ENCODE data around the gene EVL.

The EVL gene

GRCh38 chr14:100059438-100059781, 5.8 kb upstream of the EVL start:
- TF ChIP-seq SPI1 (IDR thresholded peaks at IDR 0.05; ENCODE audit: borderline replicate concordance, low read depth) (no peak), CTCF (IDR thresholded peaks at IDR 0.05; ENCODE audit: insufficient read depth, low read length) (no peak), GABPA (IDR thresholded peaks at IDR 0.05; ENCODE audit: low read depth) (no peak), POLR2AphosphoS5 (IDR thresholded peaks at IDR 0.05; ENCODE audit: low read depth) (no peak), REST (IDR thresholded peaks at IDR 0.05; ENCODE audit: insufficient replicate concordance, low read depth) (no peak)
- H3K27me3 ChIP-seq (ENCODE audit: insufficient read depth, poor library complexity, severe bottlenecking), result no peaks in the 10 kb centered on the region
- no peak for DNase-seq (ENCODE audit: low read depth in 1 of 2, low spot score in 1 of 2)
- H3K4me3 ChIP-seq (replicated peaks; ENCODE audit: insufficient read depth, low read length), result no peak overlapping the region
- H3K27ac ChIP-seq (replicated peaks), result no peak overlapping the region

GRCh38 chr14:100060760-100061159, 4.5 kb upstream of the EVL start:
- DNase-seq (ENCODE audit: low read depth in 1 of 2, low spot score in 1 of 2), result no peak
- TF ChIP-seq CTCF (IDR thresholded peaks at IDR 0.05; ENCODE audit: insufficient read depth, low read length), result no peak
- TF ChIP-seq GABPA (IDR thresholded peaks at IDR 0.05; ENCODE audit: low read depth), result no peak
- no peak for TF ChIP-seq POLR2AphosphoS5 (IDR thresholded peaks at IDR 0.05; ENCODE audit: low read depth)
- no peak for TF ChIP-seq REST (IDR thresholded peaks at IDR 0.05; ENCODE audit: insufficient replicate concordance, low read depth)
- no peak for TF ChIP-seq SPI1 (IDR thresholded peaks at IDR 0.05; ENCODE audit: borderline replicate concordance, low read depth)
- Histone ChIP-seq H3K27ac (replicated peaks) (no peak overlapping the region), H3K27me3 (ENCODE audit: insufficient read depth, poor library complexity, severe bottlenecking) (no peaks in the 10 kb centered on the region), H3K4me3 (replicated peaks; ENCODE audit: insufficient read depth, low read length) (no peak overlapping the region)

- no peaks in the 10 kb centered on the region for H3K27me3 ChIP-seq (ENCODE audit: insufficient read depth, poor library complexity, severe bottlenecking)
Observed at GRCh38 chr14:100062590-100062989, 2.6 kb upstream of the EVL start.

More at GRCh38 chr14:100062590-100062989, 2.6 kb upstream of the EVL start:
- no peak for TF ChIP-seq REST (IDR thresholded peaks at IDR 0.05; ENCODE audit: insufficient replicate concordance, low read depth)
- TF ChIP-seq SPI1 (IDR thresholded peaks at IDR 0.05; ENCODE audit: borderline replicate concordance, low read depth), result no peak
- TF ChIP-seq POLR2AphosphoS5 (IDR thresholded peaks at IDR 0.05; ENCODE audit: low read depth), result no peak
- TF ChIP-seq GABPA (IDR thresholded peaks at IDR 0.05; ENCODE audit: low read depth), result no peak
- no peak for TF ChIP-seq CTCF (IDR thresholded peaks at IDR 0.05; ENCODE audit: insufficient read depth, low read length)
- Histone ChIP-seq H3K4me3 (replicated peaks; ENCODE audit: insufficient read depth, low read length) (no peak overlapping the region), H3K27ac (replicated peaks) (no peak overlapping the region)
- no peak for DNase-seq (ENCODE audit: low read depth in 1 of 2, low spot score in 1 of 2)

Measured in HL-60 (cell line).